Neural cell (in vitro differentiated cells): ENCODE results near the gene NUDT3.

Source experiments
- EP300 ChIP-seq: fragments of 450-650 bp; conservative IDR thresholded peaks from 2 replicates; pipeline ENCODE4 v1.6.1; 2014; ENCODE audit warnings: antibody characterized with exemption, mild to moderate bottlenecking, moderate library complexity; ENCODE audit not compliant: poor library complexity, severe bottlenecking
- EZH2 ChIP-seq: fragments of 200-600, 300-800 bp; shearing (Covaris generic), sonication (generic); IDR thresholded peaks from 2 replicates; pipeline ENCODE4 v1.6.1; 2014; ENCODE audit warnings: antibody characterized with exemption, low read length, borderline replicate concordance, mild to moderate bottlenecking; ENCODE audit not compliant: insufficient read depth, poor library complexity, severe bottlenecking
- MXI1 ChIP-seq: fragments of 450-650 bp; conservative IDR thresholded peaks from 2 replicates; pipeline ENCODE4 v1.6.1; 2014; ENCODE audit warnings: antibody characterized with exemption, mild to moderate bottlenecking; ENCODE audit not compliant: poor library complexity, severe bottlenecking
- POLR2AphosphoS5 ChIP-seq: IDR thresholded peaks from 2 replicates; pipeline ENCODE4 v1.6.1; 2012
- RAD21 ChIP-seq: fragments of 450-650 bp; conservative IDR thresholded peaks from 2 replicates; pipeline ENCODE4 v1.6.1; 2014; ENCODE audit warnings: antibody characterized with exemption, mild to moderate bottlenecking, moderate library complexity
- TAF1 ChIP-seq: IDR thresholded peaks from 2 replicates; pipeline ENCODE4 v1.6.1; 2012; ENCODE audit warnings: low read depth
- TF ChIP-seq, protein P1 (sequence below): fragments of 450-650 bp; IDR thresholded peaks from 2 replicates; pipeline ENCODE4 v1.5.1; 2014; ENCODE audit warnings: antibody characterized with exemption, mild to moderate bottlenecking, moderate library complexity; ENCODE audit not compliant: poor library complexity, severe bottlenecking
- TF ChIP-seq, protein P2 (sequence below): IDR thresholded peaks from 2 replicates; pipeline ENCODE4 v1.6.1; 2012; ENCODE audit warnings: borderline replicate concordance

DNA sequence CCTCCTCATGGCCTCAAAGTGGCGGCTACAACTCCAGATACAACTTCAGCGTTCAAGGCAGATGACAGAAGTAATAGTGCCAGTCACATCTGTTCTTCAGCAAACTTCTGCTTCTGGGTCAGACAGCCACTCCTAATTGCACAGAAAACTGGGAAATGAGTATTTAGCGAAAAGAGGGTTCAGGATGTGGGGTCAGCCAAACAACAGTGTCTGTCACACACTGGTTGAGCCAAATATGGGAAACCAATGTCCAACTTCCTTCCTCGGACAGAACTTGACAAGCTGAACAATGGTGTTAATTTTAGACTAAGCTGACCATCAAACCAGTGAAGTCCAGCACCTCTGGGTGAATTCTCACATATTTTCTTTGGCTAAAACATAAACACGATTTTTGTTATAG, 22.1 kb downstream of the NUDT3 start:
- TF ChIP-seq POLR2AphosphoS5 (no peak), EZH2 (no peak), EP300 (no peak), MXI1 (no peak), TAF1 (no peak), RAD21 (no peak)
- TF ChIP-seq, protein P1, sequence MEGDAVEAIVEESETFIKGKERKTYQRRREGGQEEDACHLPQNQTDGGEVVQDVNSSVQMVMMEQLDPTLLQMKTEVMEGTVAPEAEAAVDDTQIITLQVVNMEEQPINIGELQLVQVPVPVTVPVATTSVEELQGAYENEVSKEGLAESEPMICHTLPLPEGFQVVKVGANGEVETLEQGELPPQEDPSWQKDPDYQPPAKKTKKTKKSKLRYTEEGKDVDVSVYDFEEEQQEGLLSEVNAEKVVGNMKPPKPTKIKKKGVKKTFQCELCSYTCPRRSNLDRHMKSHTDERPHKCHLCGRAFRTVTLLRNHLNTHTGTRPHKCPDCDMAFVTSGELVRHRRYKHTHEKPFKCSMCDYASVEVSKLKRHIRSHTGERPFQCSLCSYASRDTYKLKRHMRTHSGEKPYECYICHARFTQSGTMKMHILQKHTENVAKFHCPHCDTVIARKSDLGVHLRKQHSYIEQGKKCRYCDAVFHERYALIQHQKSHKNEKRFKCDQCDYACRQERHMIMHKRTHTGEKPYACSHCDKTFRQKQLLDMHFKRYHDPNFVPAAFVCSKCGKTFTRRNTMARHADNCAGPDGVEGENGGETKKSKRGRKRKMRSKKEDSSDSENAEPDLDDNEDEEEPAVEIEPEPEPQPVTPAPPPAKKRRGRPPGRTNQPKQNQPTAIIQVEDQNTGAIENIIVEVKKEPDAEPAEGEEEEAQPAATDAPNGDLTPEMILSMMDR, result no peak
- TF ChIP-seq, protein P2, sequence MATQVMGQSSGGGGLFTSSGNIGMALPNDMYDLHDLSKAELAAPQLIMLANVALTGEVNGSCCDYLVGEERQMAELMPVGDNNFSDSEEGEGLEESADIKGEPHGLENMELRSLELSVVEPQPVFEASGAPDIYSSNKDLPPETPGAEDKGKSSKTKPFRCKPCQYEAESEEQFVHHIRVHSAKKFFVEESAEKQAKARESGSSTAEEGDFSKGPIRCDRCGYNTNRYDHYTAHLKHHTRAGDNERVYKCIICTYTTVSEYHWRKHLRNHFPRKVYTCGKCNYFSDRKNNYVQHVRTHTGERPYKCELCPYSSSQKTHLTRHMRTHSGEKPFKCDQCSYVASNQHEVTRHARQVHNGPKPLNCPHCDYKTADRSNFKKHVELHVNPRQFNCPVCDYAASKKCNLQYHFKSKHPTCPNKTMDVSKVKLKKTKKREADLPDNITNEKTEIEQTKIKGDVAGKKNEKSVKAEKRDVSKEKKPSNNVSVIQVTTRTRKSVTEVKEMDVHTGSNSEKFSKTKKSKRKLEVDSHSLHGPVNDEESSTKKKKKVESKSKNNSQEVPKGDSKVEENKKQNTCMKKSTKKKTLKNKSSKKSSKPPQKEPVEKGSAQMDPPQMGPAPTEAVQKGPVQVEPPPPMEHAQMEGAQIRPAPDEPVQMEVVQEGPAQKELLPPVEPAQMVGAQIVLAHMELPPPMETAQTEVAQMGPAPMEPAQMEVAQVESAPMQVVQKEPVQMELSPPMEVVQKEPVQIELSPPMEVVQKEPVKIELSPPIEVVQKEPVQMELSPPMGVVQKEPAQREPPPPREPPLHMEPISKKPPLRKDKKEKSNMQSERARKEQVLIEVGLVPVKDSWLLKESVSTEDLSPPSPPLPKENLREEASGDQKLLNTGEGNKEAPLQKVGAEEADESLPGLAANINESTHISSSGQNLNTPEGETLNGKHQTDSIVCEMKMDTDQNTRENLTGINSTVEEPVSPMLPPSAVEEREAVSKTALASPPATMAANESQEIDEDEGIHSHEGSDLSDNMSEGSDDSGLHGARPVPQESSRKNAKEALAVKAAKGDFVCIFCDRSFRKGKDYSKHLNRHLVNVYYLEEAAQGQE, result no peak
